HCT116 (cell line): ENCODE data around the gene ZHX3. TPM values are rescaled to one million over a fixed set of nuclear protein-coding genes. Genes with fewer than 3 reads are reported as not detected.

Experiments
- ATAC-seq: fragments of 200-7000 bp; cut with Tn5 transposase; 2 replicates; pipeline ENCODE4 v1.9.1; 2020; ENCODE audit warnings: mild to moderate bottlenecking, moderate library complexity
- BruUV-seq: library from RNA; stranded (reverse); fragments of 400-500 nt; replicated peaks from 2 replicates; lab custom pipeline; 2021; lab: Mats Ljungman, UMichigan
- CTCF ChIA-PET: fragments of 300-600 bp; sonication (Branson Sonifier 250); formaldehyde crosslinking; loops from one replicate; lab custom pipeline; 2021; ENCODE audit warnings: antibody characterized with exemption; lab: Charles Lee
- POLR2A ChIA-PET: fragments of 300-600, 350-600 bp; sonication (Branson Sonifier 250); formaldehyde crosslinking; loops from one replicate; lab custom pipeline; 2021; ENCODE audit warnings: antibody characterized with exemption; lab: Charles Lee
- RAD21 ChIA-PET, 2 experiments: fragments of 300-600 bp; sonication (Branson Sonifier 250); formaldehyde crosslinking; loops; one replicate each; lab custom pipeline; 2023; ENCODE audit warnings: low total read pairs in 2 of 2; ENCODE audit not compliant: uncharacterized antibody in 2 of 2, unreplicated experiment in 2 of 2, low non-redundant PET in 1 of 2; lab: Charles Lee
- DNase-seq: peaks from one replicate; pipeline ENCODE4 v3.0.0-alpha.2; 2010; ENCODE audit warnings: low read depth, low spot score
- H2AFZ ChIP-seq: fragments of 200-600 bp; shearing (Covaris generic), sonication (generic); 2 replicates; pipeline ENCODE4 v1.6.1; 2017; ENCODE audit warnings: low read depth, mixed run types, mixed read lengths, antibody characterized with exemption, low read length; ENCODE audit not compliant: poor library complexity, severe bottlenecking
- H3K27ac ChIP-seq: 2 replicates; pipeline ENCODE4 v1.5.1; 2012; ENCODE audit warnings: low read depth, low read length
- H3K27me3 ChIP-seq: fragments of 200-600 bp; sonication (generic); 2 replicates; pipeline ENCODE4 v1.6.1; 2016; ENCODE audit warnings: mixed run types, low read length, mixed read lengths; ENCODE audit not compliant: insufficient read depth
- H3K36me3 ChIP-seq, 2 experiments: fragments of 200-500 bp in 1 of 2; fragments of 200-600 bp in 1 of 2; sonication (Bioruptor generic) in 1 of 2; sonication (generic) in 1 of 2; 2 replicates each; pipeline versions ENCODE4 v1.5.1 to v1.6.1; 2014 to 2016; ENCODE audit warnings: low read length in 2 of 2, inconsistent platforms in 1 of 2, mixed read lengths in 1 of 2, mixed run types in 1 of 2; ENCODE audit not compliant: insufficient read depth in 2 of 2, control insufficient read depth in 1 of 2
- H3K4me1 ChIP-seq, 2 experiments: fragments of 200-600 bp in 1 of 2; sonication (generic) in 1 of 2; 2 replicates each; pipeline versions ENCODE4 v1.5.1 to v1.6.1; 2012 to 2017; ENCODE audit warnings: low read length in 2 of 2, inconsistent platforms in 1 of 2, mild to moderate bottlenecking in 1 of 2, mixed read lengths in 1 of 2, mixed run types in 1 of 2, moderate library complexity in 1 of 2; ENCODE audit not compliant: insufficient read depth in 2 of 2, control insufficient read depth in 1 of 2
- H3K4me2 ChIP-seq: fragments of 200-600 bp; sonication (generic); 2 replicates; pipeline ENCODE4 v1.6.1; 2017; ENCODE audit warnings: mixed run types, low read length, mixed read lengths
- H3K4me3 ChIP-seq, 2 experiments: fragments of 200-600 bp in 1 of 2; sonication (generic) in 1 of 2; replicated peaks in 1 of 2; 2 replicates each; pipeline ENCODE4 v1.5.1; 2011 to 2016; ENCODE audit warnings: low read length in 2 of 2, control low read depth in 1 of 2, low read depth in 1 of 2, mild to moderate bottlenecking in 1 of 2, mixed read lengths in 1 of 2, mixed run types in 1 of 2
- H3K79me2 ChIP-seq: fragments of 200-600 bp; sonication (generic); 2 replicates; pipeline ENCODE4 v1.6.1; 2017; ENCODE audit warnings: mild to moderate bottlenecking, mixed run types, low read length, moderate library complexity, mixed read lengths; ENCODE audit not compliant: insufficient read depth
- H3K9ac ChIP-seq: fragments of 200-600 bp; sonication (generic); 2 replicates; pipeline ENCODE4 v1.6.1; 2016; ENCODE audit warnings: low read length, mixed read lengths
- H3K9me2 ChIP-seq: fragments of 200-600 bp; sonication (generic), shearing (Covaris generic); 2 replicates; pipeline ENCODE4 v1.6.1; 2017; ENCODE audit warnings: mixed run types, mild to moderate bottlenecking, moderate library complexity; ENCODE audit not compliant: insufficient read depth
- H3K9me3 ChIP-seq, 2 experiments: fragments of 200-500 bp in 1 of 2; fragments of 200-600 bp in 1 of 2; sonication (Bioruptor generic) in 1 of 2; sonication (generic) in 1 of 2; 2 replicates each; pipeline ENCODE4 v1.6.1; 2014 to 2017; ENCODE audit warnings: low read length in 2 of 2, mixed read lengths in 2 of 2, inconsistent platforms in 1 of 2, low read depth in 1 of 2, mild to moderate bottlenecking in 1 of 2, mixed run types in 1 of 2, moderate library complexity in 1 of 2; ENCODE audit not compliant: control insufficient read depth in 1 of 2, insufficient read depth in 1 of 2
- H4K20me1 ChIP-seq: fragments of 200-600 bp; sonication (generic), shearing (Covaris generic); 2 replicates; pipeline ENCODE4 v1.6.1; 2017; ENCODE audit warnings: mixed run types, mild to moderate bottlenecking, moderate library complexity; ENCODE audit not compliant: insufficient read depth
- EGR1 ChIP-seq: IDR thresholded peaks from 2 replicates; pipeline ENCODE4 v1.6.1; 2012; ENCODE audit warnings: low read depth
- ELF1 ChIP-seq: IDR thresholded peaks from 2 replicates; pipeline ENCODE4 v1.6.1; 2012; ENCODE audit warnings: low read depth, borderline replicate concordance
- RAD21 ChIP-seq: IDR thresholded peaks from 2 replicates; pipeline ENCODE4 v1.6.1; 2012; ENCODE audit warnings: low read depth, mild to moderate bottlenecking
- SIN3A ChIP-seq: IDR thresholded peaks from 2 replicates; pipeline ENCODE4 v1.6.1; 2012; ENCODE audit warnings: low read depth
- SP1 ChIP-seq: IDR thresholded peaks from 2 replicates; pipeline ENCODE4 v1.6.1; 2012; ENCODE audit warnings: low read depth
- SRF ChIP-seq: IDR thresholded peaks from 2 replicates; pipeline ENCODE4 v1.6.1; 2012; ENCODE audit warnings: low read depth
- TCF7L2 ChIP-seq: IDR thresholded peaks from 2 replicates; pipeline ENCODE4 v1.7.0; 2011; ENCODE audit warnings: borderline replicate concordance, inconsistent platforms; ENCODE audit not compliant: insufficient read depth, insufficient read length; ENCODE audit errors: extremely low read depth
- intact Hi-C: fragments of 100-400 bp; cut with micrococcal nuclease; formaldehyde crosslinking; loops from 2 replicates; pipeline ENCODE4 v1.10.0; 2022
- total RNA-seq: library from RNA; stranded (reverse); gene quantifications from one replicate; pipeline ENCODE4 v1.2.1, GENCODE V29; 2021; ENCODE audit not compliant: unreplicated experiment
- TF ChIP-seq, protein P1 (sequence below): IDR thresholded peaks from 2 replicates; pipeline ENCODE4 v1.6.1; 2012; ENCODE audit warnings: low read depth
- TF ChIP-seq, protein P2 (sequence below): IDR thresholded peaks from 2 replicates; pipeline ENCODE4 v1.6.1; 2011; ENCODE audit warnings: mild to moderate bottlenecking, low read length, moderate library complexity; ENCODE audit not compliant: insufficient replicate concordance; ENCODE audit errors: extremely low read depth
- TF ChIP-seq, protein P3 (sequence below): IDR thresholded peaks from 2 replicates; pipeline ENCODE4 v1.6.1; 2012

ZHX3 gene
- total RNA-seq, 1 experiment from 2014 or later = 13.3 TPM

DNA sequence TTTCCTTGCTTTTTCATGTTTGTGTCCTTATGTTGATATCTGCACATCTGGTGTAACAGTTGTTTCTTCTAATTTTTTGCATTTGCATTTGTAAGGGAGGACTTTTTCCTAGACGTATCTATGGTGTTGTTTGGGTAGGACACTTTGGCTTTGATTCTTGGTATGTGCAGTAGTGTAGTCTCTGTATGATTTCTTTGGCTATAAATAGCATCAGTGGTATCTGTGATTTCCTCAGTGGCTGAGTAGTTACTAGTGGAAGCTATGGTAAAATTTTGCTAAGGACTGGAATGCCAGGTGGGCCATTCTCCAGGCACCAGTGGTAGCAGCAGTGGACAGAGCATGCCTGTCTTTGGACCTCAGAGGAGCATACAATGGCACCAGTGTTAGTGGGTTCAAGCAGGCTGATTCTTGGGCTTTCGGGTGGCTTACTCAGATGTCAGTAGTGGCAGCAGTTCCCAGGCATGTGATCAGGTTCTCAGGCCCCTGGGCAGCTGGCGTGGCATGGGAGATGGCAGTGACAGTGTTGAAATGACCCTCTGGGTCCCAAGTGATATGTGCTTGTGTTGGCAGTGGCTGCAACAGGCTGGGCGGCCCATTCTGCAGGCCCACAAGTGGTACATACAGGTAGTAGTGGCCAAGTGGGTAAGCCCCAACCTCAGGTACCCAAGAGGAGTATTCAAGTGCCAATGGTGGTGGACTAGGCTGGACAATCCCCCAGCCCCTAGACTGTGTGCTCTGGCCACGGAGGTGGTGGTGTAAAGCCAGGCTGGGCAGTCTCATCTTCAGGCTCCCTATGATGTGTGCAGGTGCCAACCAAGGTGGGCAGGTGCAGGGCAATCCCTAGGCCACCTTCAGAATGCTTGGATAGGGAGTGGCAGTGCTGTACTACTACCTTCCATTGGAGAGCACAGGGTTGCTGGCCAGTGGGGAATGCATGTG lies 125.7 kb downstream of the ZHX3 start:
- H3K36me3 ChIP-seq = no peaks in the 10 kb centered on the region
- no TSS peak for BruUV-seq
- DNase-seq = no peak
- H4K20me1 ChIP-seq = no peaks in the 10 kb centered on the region
- intact Hi-C loops = no loop called here
- no peaks in the 10 kb centered on the region for H3K9me2 ChIP-seq
- POLR2A ChIA-PET = no interaction called here
- H3K4me2 ChIP-seq = no peak overlapping the region
- peaks cover 0 to 3% of the 10 kb centered on the region in 2 experiments; a peak in 1 of 4 replicates for H3K9me3 ChIP-seq
- no peak overlapping the region for H3K27ac ChIP-seq
- ATAC-seq = no peak
- H3K9ac ChIP-seq = no peak overlapping the region
- H3K4me1 ChIP-seq = no peaks in the 10 kb centered on the region
- no peak overlapping the region for H2AFZ ChIP-seq
- H3K79me2 ChIP-seq = no peaks in the 10 kb centered on the region
- H3K27me3 ChIP-seq = no peaks in the 10 kb centered on the region
- TF ChIP-seq ELF1 = no peak
- no peak for TF ChIP-seq EGR1
- TF ChIP-seq, protein P1, sequence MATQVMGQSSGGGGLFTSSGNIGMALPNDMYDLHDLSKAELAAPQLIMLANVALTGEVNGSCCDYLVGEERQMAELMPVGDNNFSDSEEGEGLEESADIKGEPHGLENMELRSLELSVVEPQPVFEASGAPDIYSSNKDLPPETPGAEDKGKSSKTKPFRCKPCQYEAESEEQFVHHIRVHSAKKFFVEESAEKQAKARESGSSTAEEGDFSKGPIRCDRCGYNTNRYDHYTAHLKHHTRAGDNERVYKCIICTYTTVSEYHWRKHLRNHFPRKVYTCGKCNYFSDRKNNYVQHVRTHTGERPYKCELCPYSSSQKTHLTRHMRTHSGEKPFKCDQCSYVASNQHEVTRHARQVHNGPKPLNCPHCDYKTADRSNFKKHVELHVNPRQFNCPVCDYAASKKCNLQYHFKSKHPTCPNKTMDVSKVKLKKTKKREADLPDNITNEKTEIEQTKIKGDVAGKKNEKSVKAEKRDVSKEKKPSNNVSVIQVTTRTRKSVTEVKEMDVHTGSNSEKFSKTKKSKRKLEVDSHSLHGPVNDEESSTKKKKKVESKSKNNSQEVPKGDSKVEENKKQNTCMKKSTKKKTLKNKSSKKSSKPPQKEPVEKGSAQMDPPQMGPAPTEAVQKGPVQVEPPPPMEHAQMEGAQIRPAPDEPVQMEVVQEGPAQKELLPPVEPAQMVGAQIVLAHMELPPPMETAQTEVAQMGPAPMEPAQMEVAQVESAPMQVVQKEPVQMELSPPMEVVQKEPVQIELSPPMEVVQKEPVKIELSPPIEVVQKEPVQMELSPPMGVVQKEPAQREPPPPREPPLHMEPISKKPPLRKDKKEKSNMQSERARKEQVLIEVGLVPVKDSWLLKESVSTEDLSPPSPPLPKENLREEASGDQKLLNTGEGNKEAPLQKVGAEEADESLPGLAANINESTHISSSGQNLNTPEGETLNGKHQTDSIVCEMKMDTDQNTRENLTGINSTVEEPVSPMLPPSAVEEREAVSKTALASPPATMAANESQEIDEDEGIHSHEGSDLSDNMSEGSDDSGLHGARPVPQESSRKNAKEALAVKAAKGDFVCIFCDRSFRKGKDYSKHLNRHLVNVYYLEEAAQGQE = no peak
- no peak for TF ChIP-seq TCF7L2
- no peak for TF ChIP-seq SP1
- TF ChIP-seq, protein P2, sequence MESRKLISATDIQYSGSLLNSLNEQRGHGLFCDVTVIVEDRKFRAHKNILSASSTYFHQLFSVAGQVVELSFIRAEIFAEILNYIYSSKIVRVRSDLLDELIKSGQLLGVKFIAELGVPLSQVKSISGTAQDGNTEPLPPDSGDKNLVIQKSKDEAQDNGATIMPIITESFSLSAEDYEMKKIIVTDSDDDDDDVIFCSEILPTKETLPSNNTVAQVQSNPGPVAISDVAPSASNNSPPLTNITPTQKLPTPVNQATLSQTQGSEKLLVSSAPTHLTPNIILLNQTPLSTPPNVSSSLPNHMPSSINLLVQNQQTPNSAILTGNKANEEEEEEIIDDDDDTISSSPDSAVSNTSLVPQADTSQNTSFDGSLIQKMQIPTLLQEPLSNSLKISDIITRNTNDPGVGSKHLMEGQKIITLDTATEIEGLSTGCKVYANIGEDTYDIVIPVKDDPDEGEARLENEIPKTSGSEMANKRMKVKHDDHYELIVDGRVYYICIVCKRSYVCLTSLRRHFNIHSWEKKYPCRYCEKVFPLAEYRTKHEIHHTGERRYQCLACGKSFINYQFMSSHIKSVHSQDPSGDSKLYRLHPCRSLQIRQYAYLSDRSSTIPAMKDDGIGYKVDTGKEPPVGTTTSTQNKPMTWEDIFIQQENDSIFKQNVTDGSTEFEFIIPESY = no peak
- no peak for TF ChIP-seq SRF
- TF ChIP-seq RAD21 = no peak
- TF ChIP-seq, protein P3, sequence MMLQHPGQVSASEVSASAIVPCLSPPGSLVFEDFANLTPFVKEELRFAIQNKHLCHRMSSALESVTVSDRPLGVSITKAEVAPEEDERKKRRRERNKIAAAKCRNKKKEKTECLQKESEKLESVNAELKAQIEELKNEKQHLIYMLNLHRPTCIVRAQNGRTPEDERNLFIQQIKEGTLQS = no peak
- TF ChIP-seq SIN3A = no peak
- no peak overlapping the region for H3K4me3 ChIP-seq
- CTCF ChIA-PET = no interaction called here
- RAD21 ChIA-PET = no interaction called here
